ENCODE results near the gene WDR27.

DNA sequence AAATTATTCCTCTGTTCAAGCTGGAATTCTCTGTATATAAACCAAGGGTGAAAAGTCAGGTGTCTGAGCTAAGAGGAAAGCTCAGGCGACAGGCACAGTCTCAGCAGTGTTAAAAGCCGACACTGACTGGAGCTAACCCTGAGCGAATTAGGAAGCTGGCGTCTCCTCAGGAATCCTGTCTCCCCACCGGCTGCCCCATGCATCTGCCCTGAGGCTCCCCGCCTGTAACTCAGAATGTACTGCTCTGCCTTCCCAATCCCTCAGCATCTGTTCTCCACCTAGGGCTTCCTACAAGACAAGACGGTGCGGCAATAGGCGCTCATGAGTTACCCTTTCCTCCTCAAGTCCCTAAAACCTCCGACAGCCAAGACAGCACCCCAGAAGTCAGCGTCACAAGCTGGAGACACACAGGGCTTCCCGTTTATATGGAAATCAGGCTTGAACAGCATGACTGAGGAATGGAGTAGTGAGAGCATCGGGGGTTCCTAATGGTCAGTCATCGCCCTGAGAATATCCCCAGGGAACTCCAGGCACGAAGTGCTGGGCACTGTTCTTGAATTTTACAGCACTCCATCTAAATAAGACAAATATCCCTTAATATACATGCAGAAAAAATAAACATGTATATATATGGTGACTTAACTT, 33.5 kb downstream of the WDR27 start:
- TF ChIP-seq ZNF8 (CRISPR knock-in tag; IDR thresholded peaks at IDR 0.05) (no peak), ZNF70 (CRISPR knock-in tag; IDR thresholded peaks at IDR 0.05) (no peak)
- TF ChIP-seq, protein P1, sequence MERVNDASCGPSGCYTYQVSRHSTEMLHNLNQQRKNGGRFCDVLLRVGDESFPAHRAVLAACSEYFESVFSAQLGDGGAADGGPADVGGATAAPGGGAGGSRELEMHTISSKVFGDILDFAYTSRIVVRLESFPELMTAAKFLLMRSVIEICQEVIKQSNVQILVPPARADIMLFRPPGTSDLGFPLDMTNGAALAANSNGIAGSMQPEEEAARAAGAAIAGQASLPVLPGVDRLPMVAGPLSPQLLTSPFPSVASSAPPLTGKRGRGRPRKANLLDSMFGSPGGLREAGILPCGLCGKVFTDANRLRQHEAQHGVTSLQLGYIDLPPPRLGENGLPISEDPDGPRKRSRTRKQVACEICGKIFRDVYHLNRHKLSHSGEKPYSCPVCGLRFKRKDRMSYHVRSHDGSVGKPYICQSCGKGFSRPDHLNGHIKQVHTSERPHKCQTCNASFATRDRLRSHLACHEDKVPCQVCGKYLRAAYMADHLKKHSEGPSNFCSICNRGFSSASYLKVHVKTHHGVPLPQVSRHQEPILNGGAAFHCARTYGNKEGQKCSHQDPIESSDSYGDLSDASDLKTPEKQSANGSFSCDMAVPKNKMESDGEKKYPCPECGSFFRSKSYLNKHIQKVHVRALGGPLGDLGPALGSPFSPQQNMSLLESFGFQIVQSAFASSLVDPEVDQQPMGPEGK (CRISPR knock-in tag; IDR thresholded peaks at IDR 0.05; ENCODE audit: borderline replicate concordance): no peak
